Measurements from ENCODE around the gene KCNMA1. TPM values are rescaled to one million over a fixed set of nuclear protein-coding genes. Genes with fewer than 3 reads are reported as not detected.

Gene KCNMA1
- total and polyA plus RNA-seq, 9 of the 15 experiments (the other 6 are each of a cell fraction or from before 2014, with no cell fraction given): 0.01 to 0.95 (median 0.15) TPM; not detected in 4

DNA sequence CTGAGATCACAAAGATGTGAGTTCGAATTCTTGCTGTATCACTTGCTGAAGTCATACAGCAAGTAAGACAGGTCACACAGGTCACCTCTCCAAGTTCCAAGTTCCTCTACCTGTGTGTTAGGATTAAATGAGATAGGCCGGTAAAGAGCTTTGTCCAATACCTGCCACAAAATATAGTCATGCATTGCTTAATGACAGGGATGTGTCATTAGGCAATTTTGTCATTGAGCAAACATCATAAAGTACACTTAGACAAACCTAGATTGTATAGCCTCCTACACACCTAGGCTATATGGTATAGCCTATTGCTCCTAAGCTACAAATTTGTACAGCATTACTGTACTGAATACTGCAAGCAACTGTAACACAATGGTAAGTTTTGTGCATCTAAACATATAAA lies 469.4 kb downstream of the KCNMA1 start:
- no peaks in the 10 kb centered on the region for H4K20me1 ChIP-seq (replicated peaks; ENCODE audit: control insufficient read depth, insufficient read depth, low read length)
- no peaks in the 10 kb centered on the region for H3K9me1 ChIP-seq (ENCODE audit: control insufficient read depth, insufficient read depth, low read length)
- H3K9ac ChIP-seq (ENCODE audit: insufficient read depth in 1 of 2, low read depth in 2 of 2, low read length in 2 of 2): no peak overlapping the region
- no peak overlapping the region for H3K27ac ChIP-seq (ENCODE audit: extremely low read depth, low read depth, low read length)
- H3K4me3 ChIP-seq: no peak overlapping the region
- no peak overlapping the region for H3K4me2 ChIP-seq (ENCODE audit: insufficient read depth, low read length)
- no peak for FAIRE-seq
- TF ChIP-seq MAZ (CRISPR knock-in tag; conservative IDR thresholded peaks at IDR 0.05 in 1 of 2, IDR thresholded peaks at IDR 0.05 in 1 of 2): no peak
- TF ChIP-seq IRF2 (CRISPR knock-in tag; IDR thresholded peaks at IDR 0.05): no peak
- no peak for TF ChIP-seq ZBTB8A (IDR thresholded peaks at IDR 0.05; ENCODE audit: partially characterized antibody)
- no peak for TF ChIP-seq ZNF395 (CRISPR knock-in tag; IDR thresholded peaks at IDR 0.05)
- no peak for TF ChIP-seq SNIP1 (IDR thresholded peaks at IDR 0.05; ENCODE audit: low read depth)
- TF ChIP-seq, protein P1, sequence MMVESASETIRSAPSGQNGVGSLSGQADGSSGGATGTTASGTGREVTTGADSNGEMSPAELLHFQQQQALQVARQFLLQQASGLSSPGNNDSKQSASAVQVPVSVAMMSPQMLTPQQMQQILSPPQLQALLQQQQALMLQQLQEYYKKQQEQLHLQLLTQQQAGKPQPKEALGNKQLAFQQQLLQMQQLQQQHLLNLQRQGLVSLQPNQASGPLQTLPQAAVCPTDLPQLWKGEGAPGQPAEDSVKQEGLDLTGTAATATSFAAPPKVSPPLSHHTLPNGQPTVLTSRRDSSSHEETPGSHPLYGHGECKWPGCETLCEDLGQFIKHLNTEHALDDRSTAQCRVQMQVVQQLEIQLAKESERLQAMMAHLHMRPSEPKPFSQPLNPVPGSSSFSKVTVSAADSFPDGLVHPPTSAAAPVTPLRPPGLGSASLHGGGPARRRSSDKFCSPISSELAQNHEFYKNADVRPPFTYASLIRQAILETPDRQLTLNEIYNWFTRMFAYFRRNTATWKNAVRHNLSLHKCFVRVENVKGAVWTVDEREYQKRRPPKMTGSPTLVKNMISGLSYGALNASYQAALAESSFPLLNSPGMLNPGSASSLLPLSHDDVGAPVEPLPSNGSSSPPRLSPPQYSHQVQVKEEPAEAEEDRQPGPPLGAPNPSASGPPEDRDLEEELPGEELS (CRISPR knock-in tag; IDR thresholded peaks at IDR 0.05; ENCODE audit: borderline replicate concordance): no peak
- TF ChIP-seq PTBP1 (IDR thresholded peaks at IDR 0.05; ENCODE audit: low read depth, low read length): no peak
- no peak for TF ChIP-seq ADNP (tag; IDR thresholded peaks at IDR 0.05)
- no peak for TF ChIP-seq SMARCB1 (IDR thresholded peaks at IDR 0.05; ENCODE audit: insufficient read length, low read depth)
- no peak for TF ChIP-seq RREB1 (CRISPR knock-in tag; IDR thresholded peaks at IDR 0.05)
- TF ChIP-seq RBM25 (IDR thresholded peaks at IDR 0.05; ENCODE audit: low read depth, low read length, severe bottlenecking): no peak
- H3K36me3 ChIP-seq (ENCODE audit: control insufficient read depth, insufficient read depth, low read length): no peaks in the 10 kb centered on the region
- no peaks in the 10 kb centered on the region for H3K9me3 ChIP-seq (replicated peaks; ENCODE audit: control insufficient read depth, insufficient read depth, low read depth, low read length)
- BruUV-seq (replicated peaks): no TSS peak
- no peak overlapping the region for H2AFZ ChIP-seq (ENCODE audit: low read depth, low read length)
- ATAC-seq: no peak
- H3K27me3 ChIP-seq (ENCODE audit: control insufficient read depth in 2 of 2, insufficient read depth in 2 of 2, low read length in 2 of 2): no peaks in the 10 kb centered on the region
- H3K4me1 ChIP-seq (replicated peaks in 1 of 2; ENCODE audit: control insufficient read depth in 2 of 2, insufficient read depth in 2 of 2, low read length in 2 of 2): no peaks in the 10 kb centered on the region
- WGBS (ENCODE audit: insufficient coverage, low coverage, missing lambda C conversion rate): 0% methylated on average over 2 of the region's 2 CpGs
- ChIA-PET POLR2A (no interaction called here), CTCF (ENCODE audit: low intra/inter-chr PET ratio) (no interaction called here)
- intact Hi-C loops (cut with micrococcal nuclease): loop anchor here (10.0 kb wide), 1 partner anchor 217 kb away; no protein-coding TSS in a partner anchor
- H3K79me2 ChIP-seq (ENCODE audit: control insufficient read depth, insufficient read depth, low read length): no peaks in the 10 kb centered on the region
- in situ Hi-C loops (cut with MboI): loop anchor here (5.0 kb wide), 1 partner anchor 474 kb away; no protein-coding TSS in a partner anchor
- no peak for DNase-seq (ENCODE audit: extremely low read depth in 1 of 4, low spot score in 3 of 4)
